Type B pancreatic cell (in vitro differentiated cells): Measurements from ENCODE around the gene RBM34. TPM values are rescaled to one million over a fixed set of nuclear protein-coding genes. Genes with fewer than 3 reads are reported as not detected.

Source experiments
- DNase-seq: peaks from one replicate; pipeline ENCODE4 v3.0.0; 2021; ENCODE audit warnings: mixed read lengths; ENCODE audit not compliant: unreplicated experiment; ENCODE audit errors: extremely low spot score
- H3K27ac Mint-ChIP-seq: 2 replicates; pipeline ENCODE4 v1.8.0; 2021; ENCODE audit warnings: mild to moderate bottlenecking, mixed read lengths
- H3K27me3 Mint-ChIP-seq: 2 replicates; pipeline ENCODE4 v1.8.0; 2021; ENCODE audit warnings: mixed read lengths
- H3K36me3 Mint-ChIP-seq: 2 replicates; pipeline ENCODE4 v1.8.0; 2021; ENCODE audit warnings: mixed read lengths
- H3K4me1 Mint-ChIP-seq: one replicate; pipeline ENCODE4 v1.8.0; 2021; ENCODE audit warnings: mixed read lengths; ENCODE audit not compliant: unreplicated experiment
- H3K4me3 Mint-ChIP-seq: 2 replicates; pipeline ENCODE4 v1.8.0; 2021; ENCODE audit warnings: mild to moderate bottlenecking, mixed read lengths
- H3K9me3 Mint-ChIP-seq: 2 replicates; pipeline ENCODE4 v1.8.0; 2021; ENCODE audit warnings: mixed read lengths
- CTCF ChIP-seq: fragments of 200-600 bp; sonication (generic); conservative IDR thresholded peaks from 2 replicates; pipeline ENCODE4 v1.5.0; 2021; ENCODE audit warnings: antibody characterized with exemption, mild to moderate bottlenecking
- total RNA-seq: library from RNA; stranded (reverse); gene quantifications from 2 replicates; pipeline ENCODE4 v1.2.1, GENCODE V29; 2021; ENCODE audit warnings: low replicate concordance

Gene RBM34
- total RNA-seq, 1 donor from 2014 or later, result 74.9 TPM

GRCh38 chr1:235136111-235136510 is 24.9 kb downstream of the RBM34 start:
- TF ChIP-seq CTCF, result no peak
- peaks cover 28% of the 10 kb centered on the region for H3K36me3 Mint-ChIP-seq
- H3K4me3 Mint-ChIP-seq, result no peak overlapping the region
- no peaks in the 10 kb centered on the region for H3K4me1 Mint-ChIP-seq
- DNase-seq, result no peak
- no peak overlapping the region for H3K27ac Mint-ChIP-seq
- H3K9me3 Mint-ChIP-seq, result no peaks in the 10 kb centered on the region
- no peaks in the 10 kb centered on the region for H3K27me3 Mint-ChIP-seq

- no peak for TF ChIP-seq CTCF
- Mint-ChIP-seq H3K27me3 (no peaks in the 10 kb centered on the region), H3K9me3 (no peaks in the 10 kb centered on the region), H3K27ac (no peak overlapping the region), H3K36me3 (peaks cover 25% of the 10 kb centered on the region), H3K4me3 (no peak overlapping the region), H3K4me1 (peaks cover 5% of the 10 kb centered on the region)
- no peak for DNase-seq
Observed at GRCh38 chr1:235134171-235134570, 26.9 kb downstream of the RBM34 start.

- no peak for TF ChIP-seq CTCF
- no peak for DNase-seq
- Mint-ChIP-seq H3K9me3 (no peaks in the 10 kb centered on the region), H3K27me3 (no peaks in the 10 kb centered on the region), H3K36me3 (peaks cover 23% of the 10 kb centered on the region), H3K4me3 (no peak overlapping the region), H3K4me1 (peaks cover 9% of the 10 kb centered on the region), H3K27ac (no peak overlapping the region)
Observed at GRCh38 chr1:235133086-235133485, 28.0 kb downstream of the RBM34 start.

GRCh38 chr1:235131961-235132360 is 29.1 kb downstream of the RBM34 start:
- TF ChIP-seq CTCF, result no peak
- Mint-ChIP-seq H3K27me3 (no peaks in the 10 kb centered on the region), H3K4me3 (no peak overlapping the region), H3K36me3 (peaks cover 19% of the 10 kb centered on the region), H3K4me1 (peaks cover 12% of the 10 kb centered on the region), H3K27ac (peak overlapping the region; percentile 34), H3K9me3 (no peaks in the 10 kb centered on the region)
- DNase-seq, result no peak

- Mint-ChIP-seq H3K4me1 (peaks cover 17% of the 10 kb centered on the region), H3K36me3 (peaks cover 12% of the 10 kb centered on the region), H3K9me3 (no peaks in the 10 kb centered on the region), H3K27ac (no peak overlapping the region), H3K4me3 (no peak overlapping the region), H3K27me3 (no peaks in the 10 kb centered on the region)
- no peak for TF ChIP-seq CTCF
- DNase-seq, result no peak
Observed at GRCh38 chr1:235130766-235131270, 30.2 kb downstream of the RBM34 start.
